HG03457 (cell line): Measurements from ENCODE around the gene ARID5A.
A peak's percentile ranks its signal among the peaks of the same experiment; 100 is the strongest.
"Not testable (repeated sequence)": the region's sequence is repeated elsewhere in the genome, so short reads cannot be mapped to it uniquely, and the experiment has no call there.

ENCODE experiments used
- ATAC-seq: cut with Tn5 transposase; IDR thresholded peaks from one replicate; pipeline ENCODE4 v1.9.1; 2021; ENCODE audit warnings: moderate number of reproducible peaks; ENCODE audit not compliant: unreplicated experiment

ARID5A gene, protein sequence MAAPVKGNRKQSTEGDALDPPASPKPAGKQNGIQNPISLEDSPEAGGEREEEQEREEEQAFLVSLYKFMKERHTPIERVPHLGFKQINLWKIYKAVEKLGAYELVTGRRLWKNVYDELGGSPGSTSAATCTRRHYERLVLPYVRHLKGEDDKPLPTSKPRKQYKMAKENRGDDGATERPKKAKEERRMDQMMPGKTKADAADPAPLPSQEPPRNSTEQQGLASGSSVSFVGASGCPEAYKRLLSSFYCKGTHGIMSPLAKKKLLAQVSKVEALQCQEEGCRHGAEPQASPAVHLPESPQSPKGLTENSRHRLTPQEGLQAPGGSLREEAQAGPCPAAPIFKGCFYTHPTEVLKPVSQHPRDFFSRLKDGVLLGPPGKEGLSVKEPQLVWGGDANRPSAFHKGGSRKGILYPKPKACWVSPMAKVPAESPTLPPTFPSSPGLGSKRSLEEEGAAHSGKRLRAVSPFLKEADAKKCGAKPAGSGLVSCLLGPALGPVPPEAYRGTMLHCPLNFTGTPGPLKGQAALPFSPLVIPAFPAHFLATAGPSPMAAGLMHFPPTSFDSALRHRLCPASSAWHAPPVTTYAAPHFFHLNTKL

DNA sequence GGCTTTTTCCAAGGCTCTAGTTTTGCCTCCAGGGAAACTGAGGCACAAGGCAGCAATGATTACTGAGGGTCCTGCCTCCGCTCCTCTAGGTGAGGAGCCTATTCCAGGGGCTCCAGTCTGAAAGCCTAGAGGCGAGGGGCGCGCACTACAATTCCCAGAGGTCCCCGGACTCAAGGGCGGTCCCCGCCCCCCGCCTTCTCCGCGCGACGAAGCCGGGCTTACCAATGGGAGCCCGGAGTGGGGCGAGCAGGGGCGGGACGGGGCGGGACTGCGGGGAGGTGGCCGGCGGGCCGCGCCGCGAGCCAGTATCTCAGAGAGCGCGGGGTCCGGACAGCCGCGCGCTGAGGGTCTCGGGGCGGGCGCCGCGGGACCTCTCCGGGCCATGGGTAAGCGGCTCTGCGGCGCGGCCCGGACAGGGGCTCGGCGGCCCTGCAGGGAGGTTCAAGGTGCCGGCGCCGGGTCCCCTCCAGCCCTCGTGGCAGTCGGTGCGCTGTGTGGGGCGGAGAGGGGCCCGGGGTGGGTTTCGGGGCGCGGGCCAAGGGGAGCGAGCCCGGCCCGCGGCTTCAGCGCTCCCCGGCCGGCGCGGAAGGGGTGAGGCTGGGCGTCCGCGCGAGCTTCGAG lies at the start of gene ARID5A:
TSS of gene ARID5A (plus strand) at position 308 of the 621 bp plus-strand sequence. CDS start at position 383, 75 bp downstream.
- ATAC-seq = peak; percentile 37

DNA sequence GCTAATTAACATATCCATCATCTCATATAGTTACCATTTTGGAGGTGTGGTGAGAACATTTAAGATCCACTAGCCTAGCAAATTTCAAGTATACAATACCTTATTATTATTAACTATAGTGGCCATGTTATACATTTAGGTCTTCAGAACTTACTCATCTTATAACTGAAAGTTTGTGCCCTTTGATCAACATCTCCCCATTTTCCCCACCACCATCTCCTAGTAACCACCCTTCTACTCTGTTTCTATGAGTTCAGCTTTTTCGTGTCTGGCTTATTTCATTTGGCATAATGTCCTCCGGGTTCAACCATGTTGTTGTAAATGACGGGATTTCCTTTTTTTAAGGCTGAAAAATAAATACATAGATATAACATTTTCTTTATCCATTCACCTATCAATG lies 47.3 kb upstream of the ARID5A start:
- ATAC-seq = no peak

DNA sequence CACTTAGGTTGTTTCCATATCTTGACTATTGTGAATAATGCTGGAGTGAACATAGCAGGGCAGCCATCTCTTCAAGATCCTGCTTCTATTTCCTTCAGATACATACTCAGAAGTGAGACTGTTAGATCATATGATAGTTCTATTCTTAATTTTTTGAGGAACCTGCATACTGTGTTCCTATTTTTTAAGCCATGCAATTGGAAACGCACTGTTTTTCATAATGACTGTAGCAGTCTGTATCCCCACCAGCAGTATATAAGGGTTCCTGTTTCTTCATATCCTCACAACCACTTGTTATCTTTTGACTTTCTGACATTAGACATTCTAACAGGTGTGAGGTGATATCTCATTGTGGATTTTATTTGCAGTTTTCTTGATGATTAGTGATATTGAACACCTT lies 46.9 kb upstream of the ARID5A start:
- ATAC-seq = no peak

DNA sequence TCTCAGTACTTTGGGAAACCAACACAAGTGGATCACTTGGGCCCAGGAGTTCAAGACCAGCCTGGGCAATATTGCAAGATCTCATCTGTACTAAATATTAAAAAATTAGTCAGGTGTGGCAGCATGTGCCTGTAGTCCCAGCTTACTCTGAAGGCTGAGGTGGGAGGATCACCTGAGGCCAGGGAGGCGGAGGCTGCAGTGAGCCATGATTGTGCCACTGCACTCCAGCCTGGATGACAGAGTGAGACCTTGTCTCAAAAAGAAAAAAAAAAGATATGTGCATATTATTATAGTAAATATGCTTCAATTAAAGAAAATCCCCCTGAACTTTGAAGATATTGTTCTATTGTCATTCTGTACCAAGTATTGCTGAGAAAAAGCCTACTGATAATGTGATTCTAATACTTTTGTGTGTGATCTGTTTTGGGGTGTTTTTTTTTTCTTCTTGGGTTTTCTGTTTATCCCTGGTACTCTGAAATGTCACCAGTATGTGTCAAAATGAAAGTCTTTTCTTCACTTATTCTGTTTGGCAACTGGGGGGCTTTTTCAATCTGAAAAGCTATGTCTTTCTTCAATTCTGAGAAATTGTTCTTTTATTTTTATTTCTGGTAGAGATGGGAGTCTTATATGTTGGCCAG lies 44.6 kb upstream of the ARID5A start:
- ATAC-seq = no peak

DNA sequence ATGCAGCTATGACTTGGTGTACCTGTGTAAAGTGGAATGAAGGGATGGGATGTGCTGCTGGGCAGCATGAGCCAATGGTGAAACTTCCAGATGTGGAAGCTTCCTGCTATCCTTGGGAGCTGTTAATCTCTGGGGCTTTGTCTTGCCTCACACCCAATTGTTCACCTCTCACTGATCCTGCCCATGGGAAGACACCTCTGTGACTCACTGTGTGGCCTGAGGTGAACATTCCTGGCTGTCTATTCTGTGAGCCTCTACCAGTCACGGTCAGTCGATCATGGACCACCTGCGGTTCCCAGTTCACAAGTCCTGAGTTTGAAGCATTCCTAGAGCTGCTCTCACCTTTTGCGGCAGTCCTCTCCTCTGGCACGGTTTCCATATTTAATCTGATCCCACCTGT lies 43.5 kb upstream of the ARID5A start:
- no peak for ATAC-seq

DNA sequence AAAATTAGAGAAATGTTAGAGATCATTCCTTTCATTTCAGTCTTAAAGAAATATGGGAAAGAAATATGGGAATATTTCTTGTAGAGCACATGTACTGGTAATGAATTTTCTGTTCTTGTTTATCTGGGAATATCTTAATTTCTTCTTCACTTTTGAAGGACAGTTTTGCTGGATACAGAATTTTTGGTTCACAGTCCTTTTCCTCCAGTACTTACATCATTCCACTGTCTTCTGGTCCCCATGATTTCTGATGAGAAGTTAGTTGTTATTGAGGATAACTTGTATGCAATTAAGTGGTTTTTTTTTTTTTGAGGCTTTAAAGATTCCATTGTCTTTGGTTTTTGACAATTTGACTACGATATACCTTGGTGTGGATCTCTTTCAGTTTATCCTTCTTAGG lies 42.4 kb upstream of the ARID5A start:
- no peak for ATAC-seq

DNA sequence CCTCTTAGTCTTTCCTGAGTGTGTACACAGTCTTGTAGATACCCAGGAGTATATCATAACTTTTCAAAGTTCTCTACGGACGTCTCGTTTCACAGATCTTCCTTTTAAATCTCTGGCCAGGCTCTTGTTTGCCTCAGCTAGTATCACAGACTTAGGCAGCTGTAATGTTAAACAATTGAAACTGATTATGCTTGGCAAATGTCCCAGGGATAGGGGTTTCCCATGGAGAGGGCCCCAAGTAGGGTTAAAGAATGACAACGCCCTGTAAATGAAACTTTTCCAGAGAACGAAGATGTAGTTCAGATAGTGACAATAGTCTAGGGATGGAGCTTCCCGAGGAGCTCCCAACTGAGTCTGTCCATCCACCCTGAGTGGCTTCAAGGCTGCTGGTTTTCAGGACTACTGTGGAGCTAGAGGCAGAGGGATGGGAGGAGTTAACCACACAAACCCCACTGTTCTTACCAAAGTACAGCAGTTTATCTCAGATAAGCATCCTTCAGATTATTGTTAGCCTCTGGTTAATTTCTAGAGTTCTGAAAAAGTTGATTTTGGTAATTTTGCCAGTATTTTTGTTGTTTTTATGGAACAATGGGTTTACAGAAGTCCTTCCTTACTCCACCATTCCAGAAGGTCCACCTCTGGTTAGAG lies 40.4 kb upstream of the ARID5A start:
- no peak for ATAC-seq

DNA sequence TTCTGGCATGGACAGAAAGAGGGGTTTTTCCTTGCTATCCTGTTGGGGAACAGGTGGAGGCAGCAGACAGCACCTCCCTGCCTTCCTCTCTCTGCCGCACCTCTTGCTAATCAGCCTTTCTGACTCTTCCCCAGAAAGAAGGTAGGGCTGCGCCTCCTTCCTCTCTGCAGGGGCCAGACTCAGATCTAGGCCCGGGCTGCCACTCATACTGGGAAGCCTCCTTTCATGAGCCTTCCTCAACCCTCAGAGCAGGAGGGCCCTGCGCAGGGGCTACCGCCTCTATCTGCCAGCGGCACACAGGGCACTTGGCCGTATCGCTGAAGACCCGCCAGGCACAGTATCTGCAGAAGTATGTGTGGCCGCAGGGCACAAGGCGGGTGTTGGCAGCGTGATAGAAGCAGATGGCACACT lies 38.5 kb upstream of the ARID5A start:
- no peak for ATAC-seq

DNA sequence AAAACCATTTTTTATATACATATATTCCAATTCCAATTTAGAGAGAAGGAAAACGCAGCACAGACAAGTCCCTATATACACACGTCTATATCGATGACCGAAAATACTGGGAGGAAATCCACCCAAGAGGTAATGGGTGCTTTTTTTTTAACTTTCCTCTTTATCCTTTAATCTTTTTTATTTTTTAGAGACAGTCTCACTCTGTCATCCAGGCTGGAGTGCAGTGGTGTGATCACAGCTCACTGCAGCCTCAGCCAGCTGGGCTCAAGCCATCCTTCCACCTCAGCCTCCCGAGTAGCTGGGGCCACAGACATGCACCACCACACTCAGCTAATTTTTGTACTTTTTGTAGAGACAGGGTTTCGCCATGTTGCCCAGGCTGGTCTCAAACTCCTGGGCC lies 37.9 kb upstream of the ARID5A start:
- ATAC-seq = not testable (repeated sequence)

DNA sequence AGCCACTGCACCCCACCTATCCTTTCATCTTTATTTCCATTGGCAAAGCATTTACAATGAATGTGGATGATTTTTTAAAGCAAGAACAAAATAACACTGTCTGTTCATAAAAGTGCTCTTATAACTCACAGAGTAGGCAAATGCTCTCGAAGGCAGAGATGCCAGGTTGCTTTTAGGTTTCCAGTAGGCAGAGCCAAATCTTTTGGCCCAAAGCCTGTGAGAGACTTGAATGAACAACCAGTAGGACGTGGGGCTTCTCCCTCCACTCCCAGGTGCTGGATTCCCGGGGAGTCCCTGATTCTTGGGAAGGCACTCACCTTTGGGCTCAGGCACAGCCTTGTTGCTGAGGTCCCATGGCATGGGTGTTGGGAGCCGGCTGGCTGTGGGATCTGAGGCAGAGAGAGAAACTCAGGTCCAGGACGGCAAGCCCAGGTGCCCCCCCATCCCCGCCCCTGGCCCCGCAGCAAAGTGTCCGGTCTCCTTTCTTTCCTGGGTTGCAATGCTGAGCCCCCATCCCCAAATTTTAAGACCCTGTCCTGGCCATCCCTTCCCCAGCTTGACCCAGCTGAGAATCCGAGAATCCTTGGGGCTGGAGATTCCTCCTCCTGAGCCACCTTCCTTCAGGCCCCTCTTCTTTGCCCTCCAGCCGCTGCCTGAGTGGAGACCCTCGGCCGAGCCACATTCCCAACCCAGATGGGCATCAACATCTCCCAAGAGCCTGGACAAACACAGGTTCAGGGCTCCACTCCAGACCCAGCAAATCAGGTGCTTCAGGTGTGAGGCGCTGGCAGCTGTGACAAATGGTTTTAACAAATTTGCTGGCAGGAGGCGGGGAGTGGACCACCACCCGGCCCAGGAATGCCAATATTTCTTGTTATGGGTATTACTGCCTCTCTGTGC lies 37.2 kb upstream of the ARID5A start:
- no peak for ATAC-seq

DNA sequence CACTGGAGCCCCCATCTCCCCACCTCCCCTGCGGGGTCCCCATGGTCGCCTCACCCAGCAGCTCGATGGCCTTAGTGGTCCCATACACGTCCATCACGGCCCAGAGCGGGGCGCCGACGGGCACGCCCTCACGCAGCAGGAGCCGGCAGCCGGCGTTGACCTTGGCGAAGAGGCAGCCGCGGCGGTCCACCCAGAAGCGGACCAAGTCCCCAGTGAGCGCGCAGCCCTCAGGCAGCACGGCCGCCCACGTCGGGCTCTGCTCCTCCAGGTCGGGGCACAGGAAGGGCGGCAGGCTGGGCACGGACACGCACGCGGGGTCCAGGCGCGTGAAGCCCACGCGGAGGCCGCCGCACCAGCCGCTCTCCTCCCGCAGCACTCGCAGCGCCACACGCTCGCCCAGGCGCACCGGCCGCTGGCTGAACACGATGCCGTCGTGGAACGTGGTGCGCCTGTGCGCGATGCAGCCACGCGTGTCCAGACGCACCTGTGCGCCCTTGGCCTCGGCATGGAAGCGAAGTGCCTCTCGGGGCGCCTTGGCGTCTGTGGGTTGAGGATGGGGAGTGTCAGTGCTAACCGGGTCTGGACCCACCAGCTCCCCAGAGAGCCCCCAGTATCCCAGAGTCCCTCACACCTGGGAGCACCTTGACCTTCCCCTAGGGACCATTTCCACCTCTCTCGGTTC lies 36.0 kb upstream of the ARID5A start:
- no peak for ATAC-seq

DNA sequence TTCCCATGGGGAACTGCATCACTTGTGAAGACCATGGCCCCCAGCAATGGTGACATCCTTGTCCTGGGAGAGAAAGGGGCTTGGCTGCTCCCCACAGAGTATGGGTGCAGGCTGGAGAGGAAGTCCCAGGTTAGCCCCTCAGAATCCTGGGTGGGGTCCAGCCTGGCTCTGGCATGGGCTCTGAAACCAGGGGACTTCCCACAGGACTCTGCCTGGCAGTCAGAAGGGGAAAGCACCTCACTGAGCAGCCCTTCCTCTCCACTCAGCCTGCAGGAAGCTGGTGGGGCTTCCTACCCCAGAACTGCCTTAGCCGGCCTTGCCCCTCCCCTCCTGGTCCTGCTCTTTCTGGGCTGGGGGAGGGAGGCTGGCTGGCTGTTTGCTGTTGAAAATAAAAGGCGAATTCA lies 35.1 kb upstream of the ARID5A start:
- peak; percentile 41 for ATAC-seq

DNA sequence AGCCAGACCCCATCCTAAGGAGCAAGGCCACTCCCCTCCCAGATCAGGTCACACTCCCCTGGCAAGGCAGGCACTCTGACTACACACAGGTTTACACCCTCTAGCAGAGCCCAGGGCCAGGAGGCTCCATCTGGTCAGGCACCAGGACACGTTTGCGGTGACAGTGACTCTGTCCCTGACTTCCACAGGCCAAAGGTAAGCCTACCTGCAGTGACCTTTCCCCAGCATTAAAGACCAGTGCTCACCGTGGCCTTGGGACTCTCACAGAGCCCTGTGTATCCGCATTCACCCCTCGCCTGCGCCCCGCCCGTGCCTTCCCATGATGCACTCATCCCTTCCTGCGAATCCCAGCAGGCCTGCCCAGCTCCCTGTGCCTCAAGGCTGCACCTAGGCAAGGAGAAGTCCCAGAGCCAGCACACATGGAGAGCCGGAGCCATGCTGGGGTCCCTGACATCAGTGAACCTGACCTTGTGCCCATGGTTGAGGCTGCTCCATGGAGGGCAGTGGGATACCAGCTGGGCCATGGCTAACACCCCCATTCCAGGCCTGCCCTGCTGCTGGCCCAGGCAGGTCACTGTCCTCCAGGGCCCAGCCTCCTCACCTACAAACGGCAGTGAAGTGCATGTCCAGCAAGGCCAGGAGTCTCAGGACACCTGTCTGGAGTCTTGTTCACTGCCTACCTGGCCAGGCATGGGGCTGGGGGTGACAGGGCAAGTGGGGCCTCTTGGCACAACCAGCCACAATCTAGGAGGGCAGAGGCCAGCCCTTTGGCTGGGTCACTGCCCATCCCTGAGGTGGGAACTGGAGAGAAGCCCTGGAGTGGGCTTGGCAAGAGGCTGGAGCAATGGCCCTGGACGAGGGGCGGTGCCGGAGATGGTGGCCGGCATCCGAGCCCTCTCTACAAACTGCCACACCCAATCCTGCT lies 34.4 kb upstream of the ARID5A start:
- no peak for ATAC-seq

DNA sequence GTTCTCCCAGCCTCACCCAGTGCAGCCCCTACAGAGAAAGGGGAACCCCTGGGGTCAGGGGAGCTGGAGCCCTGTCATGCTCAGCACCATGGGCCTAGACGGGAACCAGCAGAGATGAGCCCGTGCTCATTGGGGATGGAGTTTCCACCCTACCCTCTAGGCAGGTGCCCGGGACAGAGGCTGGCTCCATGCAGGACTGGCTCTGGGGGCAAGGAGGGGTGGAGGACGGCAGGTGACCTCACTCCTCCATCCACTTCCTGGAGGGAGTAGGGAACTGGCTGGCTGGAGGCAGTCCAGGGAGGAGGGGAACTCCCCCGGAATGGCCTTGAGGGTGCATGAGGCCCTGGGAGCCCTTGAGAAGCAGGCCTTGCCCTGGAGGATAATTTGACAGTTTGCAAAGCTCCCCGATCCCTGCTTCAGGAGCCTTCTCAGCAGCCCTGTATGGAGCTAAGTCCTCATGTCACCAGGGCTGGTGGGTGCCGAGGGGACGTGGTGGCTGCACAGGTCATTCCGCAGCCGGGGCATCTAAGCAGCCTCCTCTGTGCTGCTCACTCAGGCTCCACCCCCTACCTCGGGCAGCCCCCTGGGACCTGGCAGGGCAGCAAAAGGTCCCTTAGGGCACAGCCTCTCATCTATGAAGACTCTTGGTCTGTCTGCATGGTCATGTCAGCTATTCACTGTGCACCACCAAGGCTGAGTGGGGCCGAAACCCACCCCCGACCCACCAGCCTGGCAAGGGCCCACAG lies 33.5 kb upstream of the ARID5A start:
- ATAC-seq = no peak

DNA sequence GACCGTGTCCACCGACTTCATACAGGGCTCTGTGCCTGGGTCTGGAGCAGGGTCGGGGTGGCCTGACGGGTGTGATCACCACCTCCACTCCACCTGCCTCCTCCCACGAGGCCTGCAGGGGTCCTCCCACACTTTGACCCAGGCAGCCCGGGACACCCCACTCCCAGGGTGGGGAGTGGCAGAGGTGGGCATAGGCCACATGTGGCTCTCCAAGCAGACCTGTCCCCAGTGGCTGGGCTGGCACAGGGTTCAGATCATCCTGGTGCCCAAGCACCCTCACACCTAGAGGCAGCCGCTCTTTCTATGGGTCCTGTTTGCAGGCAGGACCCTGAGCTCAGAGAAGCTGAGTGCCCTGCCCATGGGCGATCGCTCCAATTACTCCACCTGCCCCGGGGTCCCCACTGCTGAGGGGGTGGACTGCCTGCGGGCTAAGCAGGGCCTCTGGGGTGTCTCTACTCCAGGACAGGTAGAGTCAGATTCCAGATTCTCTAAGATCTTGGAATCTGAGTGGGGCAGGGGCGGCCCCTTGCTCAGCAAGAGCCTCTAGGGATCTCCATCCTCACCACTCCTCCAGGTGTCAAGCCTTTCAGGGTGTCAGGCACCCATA lies 32.8 kb upstream of the ARID5A start:
- ATAC-seq = no peak

DNA sequence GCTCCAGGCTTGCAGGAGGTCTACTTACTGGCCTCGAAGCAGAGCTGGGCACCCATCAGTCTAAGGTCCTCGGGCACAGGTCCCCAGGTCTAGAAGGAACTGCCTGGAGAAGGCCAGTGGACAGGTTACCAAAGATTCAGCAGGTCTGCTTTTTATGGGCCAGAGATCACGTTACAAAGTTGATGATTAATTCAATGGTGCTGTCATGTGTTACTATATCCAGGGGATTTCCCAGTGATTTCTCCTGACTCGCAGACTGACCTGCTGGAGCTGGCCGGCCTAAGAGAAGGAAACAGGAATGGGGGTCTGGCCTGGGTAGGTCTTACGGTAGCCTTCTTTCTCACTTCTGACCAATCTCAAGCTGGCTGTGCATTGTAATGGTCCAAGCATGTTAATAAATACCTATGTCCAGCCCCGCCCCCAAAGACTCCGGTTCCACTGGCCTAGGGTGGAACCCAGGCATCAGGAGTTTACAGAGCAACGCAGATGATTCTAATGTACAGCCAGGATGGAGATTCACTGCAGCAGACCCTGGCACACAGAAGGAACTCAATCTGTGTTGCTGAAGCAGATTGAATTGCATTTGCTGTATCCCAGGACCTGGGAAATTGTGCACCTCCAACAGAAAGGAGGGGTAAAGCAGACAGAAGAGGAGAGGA lies 31.2 kb upstream of the ARID5A start, which contains the start of gene NEURL3:
TSS of gene NEURL3 (minus strand) at position 127 of the 659 bp plus-strand sequence. CDS start at position 56, 71 bp downstream.
- no peak for ATAC-seq
